H1 (cell line): ENCODE data around the gene CDK5RAP3. TPM values are rescaled to one million over a fixed set of nuclear protein-coding genes. Genes with fewer than 3 reads are reported as not detected.

Source experiments
- CTCF ChIA-PET: fragments of 300-600 bp; sonication (Branson Sonifier 250); formaldehyde crosslinking; loops from one replicate; lab custom pipeline; 2021; ENCODE audit not compliant: partially characterized antibody; lab: Charles Lee
- POLR2A ChIA-PET: fragments of 300-600 bp; sonication (Branson Sonifier 250); formaldehyde crosslinking; loops from one replicate; lab custom pipeline; 2021; ENCODE audit warnings: inconsistent platforms; ENCODE audit not compliant: partially characterized antibody; lab: Charles Lee
- DNase-seq, 2 experiments: peaks; one replicate each; pipeline versions ENCODE4 v3.0.0 to v3.0.0-alpha.2; 2010 to 2022; ENCODE audit warnings: low spot score in 2 of 2, low read depth in 1 of 2, mixed read lengths in 1 of 2
- FAIRE-seq: peaks from 2 replicates; lab custom pipeline; 2011; peaks lifted over from hg19 to GRCh38; lab: Jason Lieb, UNC
- H2AFZ ChIP-seq: 2 replicates; pipeline ENCODE4 v1.8.1; 2012; ENCODE audit warnings: low read length, inconsistent platforms
- H2AK5ac ChIP-seq: 2 replicates; pipeline ENCODE4 v1.6.1; 2013; ENCODE audit warnings: low read depth, low read length
- H2BK120ac ChIP-seq: replicated peaks from 2 replicates; pipeline ENCODE3; 2013; ENCODE audit warnings: low read depth, low read length, inconsistent platforms
- H2BK12ac ChIP-seq: 2 replicates; pipeline ENCODE4 v1.6.1; 2013; ENCODE audit warnings: low read depth, low read length
- H2BK15ac ChIP-seq: 2 replicates; pipeline ENCODE4 v1.6.1; 2013; ENCODE audit warnings: low read length
- H2BK20ac ChIP-seq: 2 replicates; pipeline ENCODE4 v1.6.1; 2013; ENCODE audit warnings: low read length
- H2BK5ac ChIP-seq: 2 replicates; pipeline ENCODE4 v1.6.1; 2013; ENCODE audit warnings: low read depth, low read length
- H3K14ac ChIP-seq: 2 replicates; pipeline ENCODE4 v1.6.1; 2013; ENCODE audit warnings: inconsistent platforms; ENCODE audit not compliant: insufficient read length
- H3K18ac ChIP-seq: 2 replicates; pipeline ENCODE4 v1.6.1; 2013; ENCODE audit warnings: low read length; ENCODE audit errors: extremely low read depth
- H3K23ac ChIP-seq: 2 replicates; pipeline ENCODE4 v1.6.1; 2013; ENCODE audit warnings: inconsistent platforms; ENCODE audit not compliant: insufficient read length
- H3K23me2 ChIP-seq: 2 replicates; pipeline ENCODE4 v1.6.1; 2013; ENCODE audit warnings: low read depth, low read length
- H3K27ac ChIP-seq: 2 replicates; pipeline ENCODE4 v1.6.1; 2011; ENCODE audit warnings: low read depth, low read length, inconsistent platforms
- H3K27me3 ChIP-seq, 4 experiments: replicated peaks in 1 of 4; 1 replicate in 1 of 4; 2 replicates in 3 of 4; pipeline versions ENCODE4 v1.6.1 to v1.8.1; 2011 to 2013; ENCODE audit warnings: low read length in 3 of 4, mild to moderate bottlenecking in 3 of 4, inconsistent platforms in 2 of 4, mixed read lengths in 2 of 4, moderate library complexity in 1 of 4; ENCODE audit not compliant: control insufficient read depth in 3 of 4, insufficient read depth in 3 of 4; ENCODE audit errors: extremely low read depth in 1 of 4
- H3K36me3 ChIP-seq, 4 experiments: 2 replicates each; pipeline versions ENCODE4 v1.6.1 to v1.8.1; 2011 to 2013; ENCODE audit warnings: mild to moderate bottlenecking in 4 of 4, low read length in 3 of 4, moderate library complexity in 2 of 4, control low read depth in 1 of 4, inconsistent platforms in 1 of 4; ENCODE audit not compliant: insufficient read depth in 4 of 4, control insufficient read depth in 2 of 4
- H3K4ac ChIP-seq: replicated peaks from 2 replicates; pipeline ENCODE3; 2013; ENCODE audit warnings: low read length, low read depth, mixed read lengths, inconsistent platforms; ENCODE audit not compliant: insufficient read length
- H3K4me1 ChIP-seq, 4 experiments: replicated peaks in 1 of 4; 1 replicate in 1 of 4; 2 replicates in 3 of 4; pipeline versions ENCODE4 v1.6.1 to v1.8.1; 2011 to 2013; ENCODE audit warnings: low read length in 3 of 4, inconsistent platforms in 2 of 4, mixed read lengths in 1 of 4; ENCODE audit not compliant: insufficient read depth in 4 of 4, control insufficient read depth in 3 of 4
- H3K4me2 ChIP-seq, 2 experiments: 2 replicates each; pipeline versions ENCODE4 v1.6.1 to v1.8.1; 2011 to 2013; ENCODE audit warnings: low read depth in 2 of 2, low read length in 2 of 2, control low read depth in 1 of 2, inconsistent platforms in 1 of 2, mild to moderate bottlenecking in 1 of 2; ENCODE audit not compliant: insufficient read depth in 1 of 2
- H3K4me3 ChIP-seq, 4 experiments: fragments of 200-600, 300-600 bp in 1 of 4; sonication (generic), shearing (Covaris generic), sonication (Bioruptor Twin) in 1 of 4; 2 replicates each; pipeline versions ENCODE4 v1.5.1 to v1.8.1; 2011 to 2016; ENCODE audit warnings: low read length in 4 of 4, low read depth in 3 of 4, control low read depth in 2 of 4, inconsistent platforms in 2 of 4, mild to moderate bottlenecking in 2 of 4, mixed read lengths in 1 of 4, moderate library complexity in 1 of 4; ENCODE audit not compliant: insufficient read depth in 2 of 4; ENCODE audit errors: extremely low read depth in 1 of 4
- H3K56ac ChIP-seq: replicated peaks from 2 replicates; pipeline ENCODE3; 2013; ENCODE audit warnings: low read depth, mild to moderate bottlenecking, mixed read lengths, low read length, inconsistent platforms; ENCODE audit not compliant: insufficient read length
- H3K79me1 ChIP-seq: 2 replicates; pipeline ENCODE4 v1.6.1; 2013; ENCODE audit warnings: low read depth, low read length, control low read depth
- H3K79me2 ChIP-seq, 2 experiments: 2 replicates each; pipeline versions ENCODE4 v1.6.1 to v1.8.1; 2012 to 2013; ENCODE audit warnings: low read length in 2 of 2, mild to moderate bottlenecking in 2 of 2, inconsistent platforms in 1 of 2; ENCODE audit not compliant: insufficient read depth in 2 of 2, control insufficient read depth in 1 of 2
- H3K9ac ChIP-seq, 4 experiments: replicated peaks in 1 of 4; 1 replicate in 1 of 4; 2 replicates in 3 of 4; pipeline versions ENCODE4 v1.6.1 to v1.8.1; 2011 to 2013; ENCODE audit warnings: low read depth in 3 of 4, low read length in 3 of 4, control low read depth in 2 of 4, mild to moderate bottlenecking in 2 of 4, moderate library complexity in 2 of 4, inconsistent platforms in 1 of 4; ENCODE audit errors: extremely low read depth in 1 of 4
- H3K9me3 ChIP-seq, 2 experiments: 2 replicates each; pipeline versions ENCODE4 v1.6.1 to v1.8.1; 2012 to 2013; ENCODE audit warnings: mild to moderate bottlenecking in 2 of 2, moderate library complexity in 2 of 2, control low read depth in 1 of 2, inconsistent platforms in 1 of 2, low read depth in 1 of 2, low read length in 1 of 2, mixed read lengths in 1 of 2; ENCODE audit not compliant: insufficient read depth in 2 of 2
- H4K20me1 ChIP-seq, 2 experiments: replicated peaks in 1 of 2; 2 replicates each; pipeline versions ENCODE3 to v1.8.1; 2011 to 2013; ENCODE audit warnings: inconsistent platforms in 2 of 2, low read length in 2 of 2, mild to moderate bottlenecking in 1 of 2; ENCODE audit not compliant: insufficient read depth in 2 of 2, control insufficient read depth in 1 of 2
- H4K5ac ChIP-seq: 2 replicates; pipeline ENCODE4 v1.6.1; 2013; ENCODE audit warnings: low read length, low read depth, mixed read lengths, inconsistent platforms; ENCODE audit not compliant: insufficient read length
- H4K8ac ChIP-seq: 2 replicates; pipeline ENCODE4 v1.8.0; 2013; ENCODE audit warnings: mild to moderate bottlenecking, moderate library complexity, low read length, inconsistent platforms; ENCODE audit not compliant: insufficient read depth; ENCODE audit errors: extremely low read depth
- H4K91ac ChIP-seq: replicated peaks from 2 replicates; pipeline ENCODE3; 2013; ENCODE audit warnings: low read length, mixed read lengths, inconsistent platforms; ENCODE audit not compliant: insufficient read length
- KDM1A ChIP-seq: fragments of 200-600, 300-600 bp; sonication (generic); IDR thresholded peaks from 2 replicates; pipeline ENCODE4 v1.7.1; 2016; ENCODE audit warnings: mild to moderate bottlenecking, low read length, borderline replicate concordance
- POLR2AphosphoS5 ChIP-seq: IDR thresholded peaks from 2 replicates; pipeline ENCODE4 v1.6.1; 2011; ENCODE audit warnings: low read depth, low read length
- SP2 ChIP-seq: IDR thresholded peaks from 2 replicates; pipeline ENCODE4 v1.6.1; 2012; ENCODE audit warnings: mild to moderate bottlenecking, low read length, inconsistent platforms
- SP4 ChIP-seq: IDR thresholded peaks from 2 replicates; pipeline ENCODE4 v1.6.1; 2012; ENCODE audit warnings: low read length, inconsistent platforms
- WGBS, 2 experiments: shearing (Covaris generic) in 1 of 2; methylation state at CpG; one replicate each; pipeline versions ENCODE4 v1.1.6 to v1.1.7; 2013 to 2015; ENCODE audit warnings: low lambda C conversion rate in 2 of 2, mixed read lengths in 2 of 2, inconsistent platforms in 1 of 2, low coverage in 1 of 2, missing lambda C conversion rate in 1 of 2; ENCODE audit not compliant: insufficient replicate concordance in 2 of 2, insufficient coverage in 1 of 2, insufficient read length in 1 of 2; ENCODE audit errors: extremely low coverage in 1 of 2, missing lambda C conversion rate in 1 of 2; 5-methylcytosine and 5-hydroxymethylcytosine counted together
- polyA plus RNA-seq, 7 experiments: library from polyadenylated mRNA; depleted of rRNA in 3 of 7; stranded (reverse) in 5 of 7; unstranded in 2 of 7; fragments of >200 nt in 5 of 7; fragments of 200-250 nt in 2 of 7; gene quantifications; 1 replicate in 5 of 7; 2 replicates in 1 of 7; 4 replicates in 1 of 7; pipeline versions ENCODE4 v1.2.1 to v1.2.3, GENCODE V29; 2011 to 2013; ENCODE audit warnings: missing spikeins in 2 of 7, mixed read lengths in 2 of 7
- total RNA-seq: library from RNA; stranded (reverse); fragmentation: NEBNext Ultra II Directional; extraction: Animal tissue kit (Norgen Biotek cat#: 25700); gene quantifications from 2 replicates; pipeline ENCODE4 v1.2.1, GENCODE V29; 2021
- TF ChIP-seq, protein P1 (sequence below): IDR thresholded peaks from 2 replicates; pipeline ENCODE4 v1.6.1; 2011; ENCODE audit warnings: low read depth, mild to moderate bottlenecking, low read length; ENCODE audit not compliant: insufficient read depth

Gene CDK5RAP3
- total and polyA plus RNA-seq, 2 of the 8 experiments (the other 6 are each of a cell fraction or from before 2014, with no cell fraction given) = 88.2 to 93.2 TPM

DNA sequence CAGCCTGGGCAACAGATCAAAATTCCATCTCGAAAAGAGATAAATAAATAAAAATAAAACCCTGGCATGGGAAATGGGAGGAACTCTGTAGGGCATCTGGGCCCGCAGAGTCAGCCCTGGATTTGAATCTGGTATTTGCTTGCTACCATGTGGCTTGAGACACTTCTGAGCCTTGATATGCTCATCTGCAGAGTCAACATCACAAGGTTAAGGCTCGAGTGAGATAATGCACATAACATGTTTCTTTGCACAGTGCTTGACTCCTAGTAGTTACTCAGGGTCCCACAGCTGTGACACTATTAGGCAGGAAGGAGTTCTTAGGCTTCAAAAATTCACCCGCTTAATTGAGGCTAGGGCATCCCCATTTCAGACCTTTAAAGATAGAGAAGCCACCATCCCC is 21.3 kb downstream of the CDK5RAP3 start:
- no peaks in the 10 kb centered on the region for H3K79me2 ChIP-seq
- no peaks in the 10 kb centered on the region for H3K9me3 ChIP-seq
- no peaks in the 10 kb centered on the region for H3K27me3 ChIP-seq
- H3K4me3 ChIP-seq = no peak overlapping the region
- H3K4ac ChIP-seq = no peak overlapping the region
- no peak overlapping the region for H4K8ac ChIP-seq
- no peak overlapping the region; the same call in 1 of the 2 replicates for H2BK12ac ChIP-seq
- H3K9ac ChIP-seq = no peak overlapping the region
- DNase-seq = no peak
- 77% methylated on average over 4 of the region's 4 CpGs; no CpG with 5 or more reads in 1 of the 2 experiments for WGBS, 2 experiments
- no peak overlapping the region for H2BK5ac ChIP-seq
- no peak overlapping the region for H3K27ac ChIP-seq
- H3K4me2 ChIP-seq = peak overlapping the region in 1 of 2 experiments; percentile 43; a peak in 2 of 4 replicates
- no peaks in the 10 kb centered on the region for H4K20me1 ChIP-seq
- H3K23ac ChIP-seq = no peak overlapping the region
- no peak overlapping the region for H2AK5ac ChIP-seq
- no peak overlapping the region for H2BK20ac ChIP-seq
- H3K18ac ChIP-seq = no peak overlapping the region; the same call in 1 of the 2 replicates
- H3K4me1 ChIP-seq = peaks cover 20 to 38% (median 28%) of the 10 kb centered on the region in 4 experiments
- H2AFZ ChIP-seq = no peak overlapping the region
- CTCF ChIA-PET = interaction anchor here (0.6 to 27.1 kb wide), 4 partner anchors 11 to 45 kb away, joined by 3 to 698 read pairs (median 147); no protein-coding TSS in a partner anchor
- no peaks in the 10 kb centered on the region for H3K79me1 ChIP-seq
- no peak overlapping the region for H2BK15ac ChIP-seq
- no peak overlapping the region for H4K91ac ChIP-seq
- TF ChIP-seq POLR2AphosphoS5 = no peak
- no peak for TF ChIP-seq SP4
- no peak for TF ChIP-seq SP2
- TF ChIP-seq, protein P1, sequence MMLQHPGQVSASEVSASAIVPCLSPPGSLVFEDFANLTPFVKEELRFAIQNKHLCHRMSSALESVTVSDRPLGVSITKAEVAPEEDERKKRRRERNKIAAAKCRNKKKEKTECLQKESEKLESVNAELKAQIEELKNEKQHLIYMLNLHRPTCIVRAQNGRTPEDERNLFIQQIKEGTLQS = no peak
- no peak for TF ChIP-seq KDM1A
- TF ChIP-seq, all 59 proteins: peak for 0
- FAIRE-seq = no peak
- POLR2A ChIA-PET = interaction anchor here (1.5 to 4.3 kb wide), 3 partner anchors 11 to 64 kb away, joined by 3 to 19 read pairs (median 11); no protein-coding TSS in a partner anchor
- Histone ChIP-seq H3K56ac (no peak overlapping the region), H3K36me3 (no peaks in the 10 kb centered on the region), H4K5ac (no peak overlapping the region), H3K14ac (no peak overlapping the region), H3K23me2 (no peaks in the 10 kb centered on the region), H2BK120ac (no peak overlapping the region)
